Right hindlimb (tissue), 1 donor: ENCODE data around the gene NTSR1.

ENCODE experiments used
- DNase-seq: peaks from one replicate; pipeline ENCODE4 v3.0.0-alpha.2; 2018

NTSR1 gene

DNA sequence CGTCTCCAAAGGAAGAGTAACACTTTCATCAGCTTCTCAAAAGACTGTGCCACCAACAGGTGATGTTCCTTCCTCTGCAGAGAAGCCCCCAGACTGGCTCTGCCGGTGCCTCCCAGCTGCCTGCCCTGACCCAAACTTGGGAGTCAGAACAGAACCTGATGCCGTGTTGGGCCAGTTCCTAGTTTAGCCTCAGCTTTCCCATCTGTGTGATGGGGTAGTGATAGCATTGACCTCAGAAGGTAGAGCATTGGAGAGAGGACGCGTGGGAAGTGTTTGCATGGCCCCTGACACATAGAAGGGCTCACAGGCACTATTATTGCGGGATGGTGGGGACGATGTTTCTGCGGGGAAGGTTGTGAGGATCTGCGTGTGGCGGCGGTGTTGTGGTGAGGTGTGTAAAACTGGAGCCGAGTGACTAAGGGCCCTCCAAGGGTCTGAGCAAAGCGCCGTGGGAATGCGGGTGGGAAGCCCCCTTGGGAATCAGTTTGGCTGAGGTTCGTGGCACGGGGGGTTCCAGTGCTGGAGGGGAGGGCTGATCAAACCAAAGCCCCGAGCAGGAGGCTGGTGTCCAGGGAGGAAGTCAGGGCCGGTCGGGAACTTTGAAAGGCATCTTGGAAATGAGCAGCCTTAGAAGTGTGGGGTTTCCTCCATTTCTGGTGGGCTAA, 1.7 kb downstream of the NTSR1 start:
- no peak for DNase-seq

DNA sequence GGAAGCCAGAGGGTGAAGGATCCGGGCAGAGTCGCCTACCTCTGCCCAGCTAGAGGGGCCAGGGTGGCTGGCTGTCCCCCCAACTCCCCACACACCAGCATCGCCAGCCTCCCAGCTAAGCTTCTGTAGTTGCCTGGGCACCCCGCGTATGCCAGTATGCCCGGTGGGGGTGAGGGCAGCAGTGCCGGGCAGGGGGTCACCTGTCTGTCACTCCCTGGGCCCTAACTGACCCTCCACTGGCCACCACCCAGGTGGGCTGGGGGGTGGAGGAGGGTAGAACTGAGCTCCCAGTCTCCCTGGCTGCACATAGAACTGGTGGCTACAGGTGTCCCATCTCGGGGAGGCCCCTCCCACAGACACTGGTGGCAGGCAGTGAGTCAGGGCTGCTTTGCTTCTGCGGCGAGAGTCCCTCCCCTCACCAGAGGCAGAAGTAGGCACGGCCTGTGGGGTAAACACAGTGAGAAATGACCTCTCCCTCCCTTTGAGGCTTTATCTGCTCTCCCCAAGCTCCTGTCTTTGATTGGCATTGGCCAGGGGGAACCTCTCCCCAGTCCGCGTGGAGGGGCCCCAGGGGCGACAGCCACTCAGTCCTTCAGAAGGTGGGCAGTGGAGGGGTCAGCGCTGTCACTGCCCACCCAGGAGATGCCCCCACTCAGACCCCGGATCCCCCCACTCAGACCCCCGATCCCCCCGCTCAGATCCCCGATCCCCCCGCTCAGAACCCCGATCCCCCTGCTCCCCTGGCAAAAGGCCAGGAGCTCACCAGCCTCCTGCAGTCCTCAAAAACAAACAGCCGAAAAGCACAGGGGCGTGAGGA, 2.5 kb downstream of the NTSR1 start:
- DNase-seq = no peak

- no peak for DNase-seq
These were observed 3.1 kb downstream of the NTSR1 start for GRCh38 chr20:62711703-62712101.

GRCh38 chr20:62712606-62713005, 4.0 kb downstream of the NTSR1 start:
- no peak for DNase-seq

- no peak for DNase-seq
These were observed 5.4 kb downstream of the NTSR1 start for GRCh38 chr20:62714006-62714405.

DNA sequence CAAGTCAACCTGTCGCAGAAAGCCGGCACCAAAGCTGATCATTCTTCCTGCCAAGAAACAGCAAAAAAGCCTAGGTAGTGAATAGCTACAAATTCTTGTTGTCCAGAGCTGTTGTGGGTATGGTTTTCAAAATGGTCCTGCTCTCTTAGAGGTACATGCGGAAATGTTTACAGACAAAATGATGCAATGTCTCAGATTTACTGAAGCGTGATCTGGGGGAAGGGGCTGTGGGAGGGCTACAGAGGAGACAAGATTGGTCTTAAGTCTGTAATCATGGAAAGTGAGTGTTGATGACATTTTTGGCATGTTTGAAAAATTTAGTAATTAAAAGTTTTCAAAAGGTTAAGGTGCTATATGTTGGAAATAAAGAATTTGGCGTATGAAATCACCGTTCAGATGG, 6.2 kb downstream of the NTSR1 start:
- DNase-seq = no peak

DNA sequence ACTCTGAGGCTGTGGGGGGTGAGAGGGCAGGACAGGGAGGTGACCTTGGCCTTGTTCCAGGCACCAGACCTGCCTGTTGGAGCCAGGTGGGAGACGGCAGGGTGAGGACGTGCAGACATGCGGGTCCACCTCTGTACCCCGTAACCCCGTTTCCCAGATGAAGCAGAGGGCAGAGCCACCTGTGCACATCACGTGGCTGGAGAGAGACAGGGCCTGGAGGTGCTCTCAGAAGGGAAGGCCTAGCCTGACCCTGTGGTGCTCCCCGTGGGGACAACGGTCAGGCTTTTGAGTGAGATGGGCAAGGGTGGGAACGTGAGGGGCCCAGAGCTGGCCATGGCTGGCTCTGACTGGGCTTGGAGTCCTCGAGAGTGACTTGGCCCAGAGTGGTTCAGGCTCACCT, 6.6 kb downstream of the NTSR1 start:
- no peak for DNase-seq

DNA sequence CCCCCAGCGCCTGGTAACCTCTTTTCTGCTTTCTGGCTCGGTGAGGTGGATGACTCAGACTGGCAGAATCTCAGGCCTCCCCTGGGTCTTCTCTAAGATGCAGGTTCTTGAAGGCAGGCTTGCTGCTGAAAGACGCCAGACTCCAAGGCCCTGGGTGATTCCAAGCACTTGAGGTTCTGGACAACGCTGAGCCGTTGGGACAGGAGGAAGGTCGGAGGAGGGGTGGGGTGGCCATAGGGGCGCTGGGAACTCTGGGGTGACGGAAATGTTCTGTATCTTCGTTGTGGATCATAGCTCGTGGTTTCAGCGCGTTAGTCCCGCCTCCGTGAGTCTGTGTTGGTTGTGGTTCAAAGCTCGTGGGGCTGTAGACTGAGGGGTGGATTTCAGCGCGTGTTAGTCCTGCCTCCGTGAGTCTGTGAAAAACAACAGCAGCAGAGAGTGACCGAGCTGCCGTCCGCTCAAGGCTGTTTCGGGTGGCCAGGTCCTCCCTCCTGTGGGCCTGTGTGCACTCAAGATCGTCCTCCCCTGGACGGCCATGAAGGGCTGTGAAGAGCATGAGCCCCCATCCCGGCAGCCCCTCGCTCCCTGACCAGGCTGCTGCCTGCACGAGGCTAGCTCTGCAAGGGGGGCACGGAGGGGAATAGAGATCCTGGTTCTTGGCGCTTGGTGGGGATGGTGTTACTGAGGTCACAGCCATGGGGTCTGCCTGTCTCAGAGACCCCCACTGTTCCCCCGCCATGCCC, 7.7 kb downstream of the NTSR1 start:
- DNase-seq = no peak

GRCh38 chr20:62716941-62717310, 8.3 kb downstream of the NTSR1 start:
- no peak for DNase-seq

- no peak for DNase-seq
These were observed 9.3 kb downstream of the NTSR1 start for GRCh38 chr20:62717933-62718332.

DNA sequence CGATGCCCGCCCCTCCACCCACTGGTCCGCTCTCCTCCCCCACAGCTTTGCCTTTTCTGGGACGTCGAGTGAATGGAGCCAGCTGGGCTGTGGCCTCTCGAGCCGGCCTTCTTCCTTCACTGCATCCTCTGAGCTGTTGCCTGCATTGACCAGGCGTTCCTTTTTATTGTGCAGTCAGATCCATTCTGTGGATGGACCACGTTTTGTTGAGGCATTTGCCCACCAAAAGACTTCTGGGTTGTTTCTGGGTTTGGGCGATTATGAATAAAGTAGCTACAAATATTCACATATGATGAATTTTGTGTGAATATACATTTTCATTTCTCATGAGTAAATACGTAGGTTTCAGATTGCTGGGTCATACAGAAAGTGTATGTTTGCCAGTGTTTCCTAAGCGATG, 9.9 kb downstream of the NTSR1 start:
- no peak for DNase-seq

- DNase-seq = no peak
These were observed 10.8 kb downstream of the NTSR1 start for GRCh38 chr20:62719250-62719935.

DNA sequence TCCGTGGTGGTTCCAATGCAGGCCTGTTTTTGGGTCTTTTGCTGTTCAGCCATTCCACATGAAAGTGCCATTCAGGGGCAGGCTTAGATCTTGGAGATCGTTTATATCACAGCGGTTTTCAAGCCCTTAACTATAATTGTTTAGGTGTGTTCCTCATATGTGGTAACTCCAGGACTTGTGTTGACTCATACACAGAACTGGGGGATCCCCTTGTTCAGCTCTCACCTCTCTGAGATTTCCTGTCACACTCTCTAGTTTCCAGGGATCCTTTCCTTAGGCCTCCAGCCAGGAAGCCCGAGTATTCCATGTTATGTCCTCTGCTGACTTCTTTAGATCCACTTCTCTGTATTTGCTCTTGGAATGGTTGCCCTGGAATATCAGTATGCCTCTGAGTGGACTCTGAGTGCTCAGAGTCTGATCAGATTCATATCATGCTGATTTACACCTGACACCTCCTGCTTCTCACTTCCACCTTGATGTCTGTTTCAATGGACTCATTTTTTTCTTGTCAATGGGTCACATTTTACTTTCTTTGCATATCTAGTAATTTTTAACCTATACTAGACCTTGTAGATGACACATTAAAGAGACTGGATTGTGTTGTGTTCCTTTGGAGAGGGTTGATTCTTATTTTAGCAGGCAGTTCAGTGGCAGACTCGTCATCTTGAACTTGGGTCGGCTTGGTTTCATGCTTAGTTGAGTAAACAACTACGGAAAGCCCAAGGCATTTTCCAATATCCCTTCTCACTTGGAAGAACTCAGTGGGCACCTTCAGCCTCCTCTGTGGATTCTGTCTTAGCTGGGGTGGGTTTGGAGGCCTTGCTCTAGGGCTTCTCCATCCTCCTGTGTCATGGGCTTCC, 13.1 kb downstream of the NTSR1 start:
- no peak for DNase-seq

DNA sequence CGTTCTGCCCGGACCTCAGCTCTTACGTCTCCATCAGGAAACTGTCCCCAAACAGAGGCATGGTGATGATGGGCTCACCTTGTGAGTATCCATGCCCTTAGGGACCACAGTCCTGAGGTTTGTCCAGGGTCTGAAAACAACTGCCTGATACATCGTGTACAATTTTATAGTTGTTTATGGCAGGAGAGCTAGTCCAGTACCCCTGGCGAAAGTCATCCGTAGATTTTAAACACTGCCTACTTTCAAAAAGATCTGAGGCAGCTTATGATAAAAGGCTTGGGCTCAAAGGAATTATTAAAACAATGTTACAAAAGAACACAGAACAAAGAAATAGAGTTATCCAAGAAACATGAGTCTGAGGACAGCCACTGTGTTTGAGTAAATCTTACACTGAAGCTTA, 14.0 kb downstream of the NTSR1 start:
- no peak for DNase-seq

GRCh38 chr20:62723351-62723750, 14.7 kb downstream of the NTSR1 start:
- DNase-seq = peak; percentile 76

DNA sequence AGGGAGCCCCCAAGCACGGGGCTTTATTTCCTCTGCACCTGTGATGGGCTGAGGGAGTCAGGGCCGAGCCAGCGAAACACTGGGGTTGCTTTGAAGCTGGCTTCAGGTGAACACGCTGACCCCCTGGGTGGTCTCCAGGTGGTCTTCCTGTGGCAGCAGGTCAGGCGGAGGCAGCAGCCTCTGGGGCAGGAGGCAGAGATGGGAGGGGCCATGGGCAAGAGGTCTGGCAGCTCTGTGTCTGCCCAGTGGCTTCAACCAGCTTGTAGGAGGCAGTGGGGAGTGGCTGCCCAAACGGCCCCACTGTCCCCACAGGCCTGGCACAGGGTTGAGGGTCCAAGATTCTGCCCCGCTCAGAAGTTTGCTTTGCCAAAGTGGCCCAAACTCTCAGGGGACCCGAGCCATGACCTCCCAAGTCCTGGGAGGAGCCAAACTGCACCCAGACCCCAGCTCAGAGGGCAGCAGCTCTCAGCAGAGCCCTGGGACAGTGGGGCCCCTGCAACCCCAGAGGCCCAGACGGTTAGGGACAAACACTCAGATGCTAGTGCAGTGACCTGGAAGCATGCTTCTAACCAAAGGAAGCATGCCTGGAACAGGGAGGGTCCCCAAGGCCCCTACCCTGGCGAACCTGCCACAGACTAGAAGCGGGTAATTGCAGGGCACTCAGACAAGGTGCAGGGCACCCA, 15.3 kb downstream of the NTSR1 start:
- DNase-seq = no peak

DNA sequence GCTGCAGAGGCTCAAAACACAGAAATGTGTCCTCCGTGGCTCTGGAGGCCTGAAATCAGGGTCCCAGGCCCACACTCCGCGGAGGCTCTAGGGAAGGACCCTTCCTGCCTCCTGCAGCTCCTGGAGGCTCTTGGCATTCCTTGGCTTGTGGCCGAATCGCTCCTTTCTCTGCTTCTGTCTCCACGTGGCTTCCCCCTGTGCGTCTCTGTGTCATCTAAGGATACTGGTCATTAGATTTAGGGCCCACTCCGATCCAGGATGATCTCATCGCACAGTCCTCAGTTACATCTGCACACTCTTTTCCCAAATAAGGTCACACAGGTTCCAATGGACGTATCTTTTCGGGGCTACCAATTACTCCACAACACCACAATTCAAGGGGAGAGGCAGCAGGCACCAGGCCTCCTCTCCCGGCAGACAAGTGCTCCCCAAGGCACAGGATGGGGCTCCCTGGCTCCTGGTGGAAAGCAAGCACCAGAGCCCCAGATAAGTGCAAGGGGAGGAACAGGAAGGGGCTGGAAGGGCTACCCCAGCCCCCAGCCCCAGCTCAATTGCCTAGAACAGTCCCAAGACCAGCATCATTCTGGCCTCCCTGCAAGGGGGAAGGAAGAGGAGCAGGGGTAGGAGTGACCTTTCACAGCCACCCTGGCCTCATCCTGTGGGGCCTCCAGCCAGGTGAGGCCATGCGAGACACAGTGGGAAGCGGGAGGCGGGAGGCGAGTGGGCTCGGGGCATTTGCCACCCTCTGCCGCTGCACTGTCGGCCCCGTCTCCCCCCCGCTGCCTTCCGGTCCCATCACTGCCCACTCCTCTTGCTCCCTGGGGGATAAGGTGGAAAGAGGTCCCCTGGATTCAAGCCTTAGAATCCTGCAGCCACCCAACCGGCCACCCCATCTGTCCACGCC, 16.3 kb downstream of the NTSR1 start:
- DNase-seq = no peak

- no peak for DNase-seq
These were observed 17.1 kb downstream of the NTSR1 start for GRCh38 chr20:62725596-62726268.

DNA sequence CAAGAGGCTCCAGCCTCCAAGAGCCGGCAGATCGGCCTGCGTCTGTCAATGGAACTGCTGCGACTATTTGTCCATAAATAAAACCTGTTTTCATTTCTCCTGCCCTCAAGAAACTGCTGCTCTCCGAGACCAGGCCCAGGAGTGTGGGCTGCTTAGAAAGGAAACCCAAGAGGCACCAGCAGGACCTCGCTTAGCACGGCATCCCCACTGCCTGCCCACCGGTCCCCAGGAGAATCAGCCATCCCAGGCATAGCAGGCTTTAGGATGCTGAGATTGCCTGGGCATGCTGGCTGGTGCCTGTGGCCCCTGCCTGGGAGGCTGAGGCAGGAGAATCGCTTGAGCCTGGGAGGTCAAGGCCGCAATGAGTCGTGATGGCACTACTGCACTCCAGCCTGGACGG, 17.6 kb downstream of the NTSR1 start:
- no peak for DNase-seq
